ENCODE measurements around the gene TNRC6A. TPM values are rescaled to one million over a fixed set of nuclear protein-coding genes. Genes with fewer than 3 reads are reported as not detected.
"Not testable (repeated sequence)": the region's sequence is repeated elsewhere in the genome, so short reads cannot be mapped to it uniquely, and the experiment has no call there.

Gene TNRC6A
- total RNA-seq, 1 experiment from 2014 or later = 26.8 TPM

DNA sequence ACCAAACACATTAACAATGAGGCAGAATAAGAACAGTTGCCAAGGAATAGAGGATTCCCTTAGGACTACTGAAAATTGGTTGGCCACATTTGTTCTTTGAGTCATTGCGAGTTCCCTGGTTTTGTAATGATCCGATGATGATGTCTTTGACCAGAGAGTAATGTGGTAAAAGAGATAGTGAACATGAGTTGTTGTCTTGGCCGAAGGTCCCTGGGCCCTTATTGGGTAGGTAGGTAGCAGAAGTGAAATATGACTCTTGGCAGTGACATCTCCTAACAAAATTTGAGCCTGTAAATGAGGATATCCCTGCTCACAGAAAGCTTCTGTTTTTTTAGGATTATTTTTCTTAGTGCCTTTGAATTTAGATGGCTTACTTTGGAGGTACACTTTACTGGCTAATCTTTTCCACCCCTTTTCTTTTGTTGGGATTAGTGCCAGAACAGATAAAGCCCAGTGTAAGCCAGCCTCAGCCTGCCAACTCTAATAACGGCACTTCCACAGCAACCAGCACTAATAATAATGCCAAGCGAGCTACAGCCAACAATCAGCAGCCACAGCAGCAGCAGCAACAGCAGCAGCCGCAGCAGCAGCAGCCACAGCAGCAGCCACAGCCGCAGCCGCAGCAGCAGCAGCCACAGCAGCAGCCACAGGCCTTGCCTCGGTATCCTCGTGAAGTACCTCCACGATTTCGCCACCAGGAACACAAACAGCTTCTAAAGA, 47.2 kb downstream of the TNRC6A start:
- Histone ChIP-seq H3K27ac (no peak overlapping the region), H3K4me1 (replicated peaks) (no peaks in the 10 kb centered on the region), H3K36me3 (peaks cover 77% of the 10 kb centered on the region), H3K4me3 (no peak overlapping the region), H3K9me3 (replicated peaks) (no peaks in the 10 kb centered on the region), H3K27me3 (replicated peaks) (no peaks in the 10 kb centered on the region)
- DNase-seq (ENCODE audit: low read depth in 1 of 2, low spot score in 2 of 2) = no peak

DNA sequence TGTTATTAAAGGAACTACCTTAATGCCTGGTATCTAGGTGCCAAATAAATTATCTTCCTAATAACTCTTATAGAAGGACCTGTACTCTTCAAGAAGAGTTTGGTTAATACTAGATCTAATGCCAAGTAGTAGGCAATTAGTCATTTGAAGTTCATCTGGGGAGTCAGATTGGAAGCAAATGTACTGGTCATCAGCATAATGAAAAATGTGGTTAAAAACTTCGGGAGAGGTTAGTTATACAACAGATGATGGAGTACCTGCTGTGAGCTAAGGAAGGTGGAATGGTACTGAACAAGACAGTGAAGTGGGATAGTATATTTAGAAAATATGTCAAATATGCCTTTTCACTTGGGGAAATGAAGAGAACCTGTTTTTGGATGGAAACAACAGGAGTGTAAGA, 49.2 kb downstream of the TNRC6A start:
- peaks cover 86% of the 10 kb centered on the region for H3K36me3 ChIP-seq
- no peak for DNase-seq (ENCODE audit: low read depth in 1 of 2, low spot score in 2 of 2)
- no peaks in the 10 kb centered on the region for H3K9me3 ChIP-seq (replicated peaks)
- no peak overlapping the region for H3K4me3 ChIP-seq
- no peak overlapping the region for H3K27ac ChIP-seq
- no peaks in the 10 kb centered on the region for H3K27me3 ChIP-seq (replicated peaks)
- H3K4me1 ChIP-seq (replicated peaks) = no peaks in the 10 kb centered on the region

DNA sequence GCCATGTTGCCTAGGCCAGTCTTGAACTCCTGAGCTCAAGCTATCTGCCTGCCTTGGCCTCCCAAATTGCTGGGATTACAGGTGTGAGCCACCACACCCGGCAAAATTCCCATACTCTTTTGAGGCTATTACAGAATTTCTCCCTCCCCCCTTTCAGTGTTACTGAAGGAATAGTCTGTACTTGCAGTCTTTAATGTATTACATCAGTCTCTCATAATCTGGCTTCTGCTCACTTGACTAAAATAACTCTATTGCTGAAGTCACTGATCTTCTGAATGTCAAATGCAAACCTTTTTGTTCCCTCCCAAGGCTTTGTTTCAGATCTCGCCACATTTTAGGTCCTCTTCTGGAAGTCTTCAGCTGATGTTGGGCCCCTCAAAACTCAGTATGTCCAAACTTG, 51.8 kb downstream of the TNRC6A start:
- no peak overlapping the region for H3K27ac ChIP-seq
- no peak for DNase-seq (ENCODE audit: low read depth in 1 of 2, low spot score in 2 of 2)
- peaks cover 90% of the 10 kb centered on the region for H3K36me3 ChIP-seq
- no peak overlapping the region for H3K4me3 ChIP-seq
- H3K9me3 ChIP-seq (replicated peaks) = no peaks in the 10 kb centered on the region
- H3K4me1 ChIP-seq (replicated peaks) = no peaks in the 10 kb centered on the region
- no peaks in the 10 kb centered on the region for H3K27me3 ChIP-seq (replicated peaks)

DNA sequence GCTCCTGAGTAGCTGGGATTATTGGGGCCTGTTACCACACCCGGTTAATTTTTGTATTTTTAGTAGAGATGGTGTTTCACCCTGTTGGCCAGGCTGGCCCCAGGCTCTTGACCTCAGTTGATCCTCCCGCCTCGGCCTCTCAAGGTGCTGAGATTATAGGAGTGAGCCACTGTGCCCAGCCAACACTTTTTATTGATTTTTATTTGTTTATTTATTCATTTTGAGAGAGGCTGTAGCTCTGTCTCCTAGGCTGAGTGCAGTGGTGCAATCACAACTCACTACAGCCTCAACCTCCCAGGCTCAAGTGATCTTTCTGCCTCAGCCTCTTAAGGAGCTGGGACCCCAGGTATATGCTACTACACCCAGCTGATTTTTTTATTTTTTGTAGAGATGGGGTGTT, 54.7 kb downstream of the TNRC6A start:
- Histone ChIP-seq H3K27ac (no peak overlapping the region), H3K4me1 (replicated peaks) (no peaks in the 10 kb centered on the region), H3K27me3 (replicated peaks) (no peaks in the 10 kb centered on the region), H3K9me3 (replicated peaks) (no peaks in the 10 kb centered on the region), H3K4me3 (no peak overlapping the region), H3K36me3 (peaks cover 88% of the 10 kb centered on the region)
- no peak for DNase-seq (ENCODE audit: low read depth in 1 of 2, low spot score in 2 of 2)

DNA sequence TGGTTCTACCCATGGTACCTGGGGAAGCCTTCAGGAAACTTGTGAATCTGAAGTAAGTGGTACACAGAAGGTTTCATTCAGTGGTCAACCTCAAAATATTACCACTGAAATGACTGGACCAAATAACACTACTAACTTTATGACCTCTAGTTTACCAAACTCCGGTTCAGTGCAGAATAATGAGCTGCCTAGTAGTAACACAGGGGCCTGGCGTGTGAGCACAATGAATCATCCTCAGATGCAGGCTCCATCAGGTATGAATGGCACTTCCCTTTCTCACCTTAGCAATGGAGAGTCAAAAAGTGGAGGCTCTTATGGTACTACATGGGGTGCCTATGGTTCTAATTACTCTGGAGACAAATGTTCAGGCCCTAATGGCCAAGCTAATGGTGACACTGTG, 60.4 kb downstream of the TNRC6A start:
- Histone ChIP-seq H3K27ac (no peak overlapping the region), H3K27me3 (replicated peaks) (no peaks in the 10 kb centered on the region), H3K4me1 (replicated peaks) (no peaks in the 10 kb centered on the region), H3K4me3 (no peak overlapping the region), H3K9me3 (replicated peaks) (no peaks in the 10 kb centered on the region), H3K36me3 (peaks cover 89% of the 10 kb centered on the region)
- no peak for DNase-seq (ENCODE audit: low read depth in 1 of 2, low spot score in 2 of 2)

DNA sequence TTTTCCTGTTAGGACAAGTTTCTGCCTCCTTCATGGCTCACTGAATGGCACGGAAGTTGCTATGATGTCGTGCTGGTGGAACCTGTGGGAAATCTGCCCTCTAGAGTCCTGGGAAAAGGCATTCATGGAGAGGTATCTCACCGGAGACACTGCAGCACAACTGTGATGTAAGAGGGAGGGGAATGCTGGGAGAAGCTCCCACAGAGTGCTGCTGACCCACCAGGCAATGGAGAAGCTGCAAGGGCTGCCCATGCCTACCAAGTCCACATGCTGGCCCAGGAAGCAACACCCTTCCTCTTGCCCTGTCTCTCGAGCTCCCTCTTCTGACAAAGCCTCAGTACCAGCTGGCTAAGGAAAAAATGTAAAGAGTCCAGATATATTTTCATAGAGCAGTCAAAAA, 71.1 kb downstream of the TNRC6A start:
- DNase-seq (ENCODE audit: low read depth in 1 of 2, low spot score in 2 of 2) = peak in 1 of 2 experiments; percentile 8
- H3K4me1 ChIP-seq (replicated peaks) = no peaks in the 10 kb centered on the region
- no peak overlapping the region for H3K27ac ChIP-seq
- no peaks in the 10 kb centered on the region for H3K27me3 ChIP-seq (replicated peaks)
- peaks cover 99% of the 10 kb centered on the region for H3K36me3 ChIP-seq
- no peak overlapping the region for H3K4me3 ChIP-seq
- no peaks in the 10 kb centered on the region for H3K9me3 ChIP-seq (replicated peaks)

DNA sequence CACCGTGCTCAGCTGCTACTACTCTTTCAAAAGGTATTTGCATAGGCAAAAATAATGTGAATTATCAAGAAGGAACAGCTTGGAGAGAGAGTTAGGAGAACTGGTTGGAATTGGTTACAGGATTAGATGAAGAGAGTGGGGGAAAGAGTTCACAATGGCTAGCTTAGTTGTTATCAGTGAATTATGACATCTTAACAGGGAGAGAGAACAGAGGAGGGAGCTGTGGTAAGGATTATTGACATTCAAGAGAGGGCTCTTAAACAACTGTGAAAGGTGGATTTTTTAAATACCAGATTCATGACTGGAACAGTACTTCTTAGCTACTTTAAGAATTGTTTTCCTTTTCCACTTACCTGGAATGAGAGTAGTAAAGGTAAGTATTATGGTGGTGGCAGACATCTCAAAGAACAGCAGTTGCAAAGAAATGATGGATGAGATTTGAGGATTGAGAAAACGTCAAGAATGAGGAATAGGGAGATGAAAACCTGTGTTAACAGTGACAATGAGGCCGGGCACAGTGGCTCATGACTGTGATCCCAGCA, 72.4 kb downstream of the TNRC6A start:
- Histone ChIP-seq H3K4me3 (no peak overlapping the region), H3K27me3 (replicated peaks) (no peaks in the 10 kb centered on the region), H3K36me3 (peaks cover 99% of the 10 kb centered on the region), H3K9me3 (replicated peaks) (no peaks in the 10 kb centered on the region), H3K4me1 (replicated peaks) (no peaks in the 10 kb centered on the region), H3K27ac (no peak overlapping the region)
- no peak for DNase-seq (ENCODE audit: low read depth in 1 of 2, low spot score in 2 of 2)

DNA sequence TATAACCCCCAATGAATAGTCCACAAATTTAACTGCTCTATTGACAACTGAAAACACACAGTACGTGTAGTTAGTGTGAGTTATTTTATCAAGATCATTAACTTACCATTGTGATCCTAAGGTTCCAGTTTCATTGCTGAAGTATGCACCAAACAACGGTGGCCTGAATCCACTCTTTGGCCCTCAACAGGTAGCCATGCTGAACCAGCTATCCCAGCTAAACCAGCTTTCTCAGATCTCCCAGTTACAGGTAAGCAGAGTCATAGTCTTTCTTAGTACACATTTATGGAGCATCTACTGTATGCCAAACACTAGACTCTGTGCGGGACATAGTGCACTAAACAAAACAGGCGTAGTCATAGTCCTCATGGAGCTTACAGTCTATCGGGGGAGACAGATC, 76.0 kb downstream of the TNRC6A start:
- DNase-seq (ENCODE audit: low read depth in 1 of 2, low spot score in 2 of 2) = no peak
- Histone ChIP-seq H3K27me3 (replicated peaks) (no peaks in the 10 kb centered on the region), H3K4me1 (replicated peaks) (no peaks in the 10 kb centered on the region), H3K4me3 (no peak overlapping the region), H3K9me3 (replicated peaks) (no peaks in the 10 kb centered on the region), H3K36me3 (peaks cover 99% of the 10 kb centered on the region), H3K27ac (no peak overlapping the region)

DNA sequence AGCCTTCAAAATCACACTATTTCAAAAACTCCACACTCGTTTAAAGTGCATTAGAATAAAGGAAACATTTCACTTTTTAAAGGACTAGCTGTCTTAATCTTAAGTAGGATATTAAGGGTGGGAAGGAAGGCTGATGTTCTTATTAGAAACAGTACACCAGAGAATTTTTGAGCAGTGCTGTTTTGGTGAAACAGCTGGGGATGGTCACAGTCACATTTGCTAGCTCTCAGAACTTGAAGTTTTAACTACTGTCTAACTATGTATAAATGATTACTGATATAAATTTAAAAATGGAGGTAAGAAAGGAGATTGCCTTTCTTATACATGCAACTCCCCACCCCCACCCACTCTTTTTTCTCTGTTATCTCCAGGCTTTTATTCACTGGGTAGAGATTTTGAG, 77.8 kb downstream of the TNRC6A start:
- no peaks in the 10 kb centered on the region for H3K27me3 ChIP-seq (replicated peaks)
- H3K9me3 ChIP-seq (replicated peaks) = no peaks in the 10 kb centered on the region
- DNase-seq (ENCODE audit: low read depth in 1 of 2, low spot score in 2 of 2) = no peak
- H3K36me3 ChIP-seq = peaks cover 100% of the 10 kb centered on the region
- H3K27ac ChIP-seq = no peak overlapping the region
- no peak overlapping the region for H3K4me3 ChIP-seq
- no peaks in the 10 kb centered on the region for H3K4me1 ChIP-seq (replicated peaks)

DNA sequence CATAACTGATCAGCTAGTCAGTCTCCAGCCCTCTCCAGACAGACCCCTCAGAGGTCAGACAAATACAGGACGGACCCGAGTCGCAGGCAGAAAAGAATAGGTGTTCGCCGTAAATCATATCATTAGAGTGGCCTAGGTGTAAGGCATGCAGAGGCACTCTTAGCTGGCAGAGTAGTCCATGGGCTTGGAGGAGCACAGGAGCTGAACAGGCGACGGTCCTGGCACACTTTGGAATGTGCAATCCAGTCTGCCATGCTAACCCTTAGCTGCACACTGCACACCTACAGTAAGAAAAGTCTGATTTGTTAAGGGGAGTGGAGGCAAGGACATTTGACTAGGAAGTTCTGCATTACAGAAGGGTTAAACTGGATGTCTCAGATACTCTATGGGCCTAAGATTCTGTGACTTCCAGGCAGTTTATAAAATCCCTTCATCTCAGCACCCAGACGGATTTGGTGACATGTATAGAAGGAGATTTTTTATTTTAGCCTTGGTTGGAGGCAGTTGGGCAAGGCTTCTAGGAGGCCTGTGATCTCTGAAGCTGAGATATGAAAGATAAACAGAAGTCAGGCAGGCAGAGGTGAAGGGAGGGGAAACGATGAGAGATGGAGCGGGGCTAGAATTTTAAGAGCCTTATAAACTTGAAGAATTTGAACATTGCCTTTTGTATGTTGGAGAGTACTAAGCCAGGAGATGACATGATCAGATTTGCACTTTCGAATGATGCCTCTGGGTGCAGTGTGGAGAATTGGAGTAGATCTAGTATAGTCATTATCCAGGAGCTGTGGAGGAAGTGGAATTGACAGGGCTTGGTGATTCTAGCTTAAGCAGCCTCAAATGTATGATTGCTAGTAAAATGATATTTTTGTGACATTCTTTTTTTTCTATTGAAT, 81.7 kb downstream of the TNRC6A start:
- Histone ChIP-seq H3K27me3 (replicated peaks) (no peaks in the 10 kb centered on the region), H3K4me3 (no peak overlapping the region), H3K4me1 (replicated peaks) (no peaks in the 10 kb centered on the region), H3K36me3 (peaks cover 96% of the 10 kb centered on the region), H3K27ac (no peak overlapping the region), H3K9me3 (replicated peaks) (no peaks in the 10 kb centered on the region)
- no peak for DNase-seq (ENCODE audit: low read depth in 1 of 2, low spot score in 2 of 2)

DNA sequence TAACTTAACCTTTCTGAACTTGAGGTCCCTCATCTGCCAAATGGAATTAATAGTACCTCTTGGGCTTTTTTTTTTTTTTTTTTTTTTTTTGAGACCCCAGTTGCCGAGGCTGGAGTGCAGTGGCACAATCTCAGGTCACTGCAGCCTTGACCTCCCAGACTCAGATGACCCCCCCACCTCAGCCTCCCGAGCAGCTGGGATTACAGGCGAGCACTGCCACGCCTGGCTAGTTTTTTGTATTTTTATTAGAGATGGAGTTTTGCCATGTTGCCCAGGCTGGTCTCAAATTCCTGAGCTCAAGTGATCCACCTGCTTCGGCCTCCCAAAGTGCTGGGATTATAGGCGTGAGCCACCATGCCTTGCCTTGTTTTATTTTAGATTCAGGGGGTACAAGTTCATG, 83.4 kb downstream of the TNRC6A start:
- H3K9me3 ChIP-seq (replicated peaks); H3K27me3 ChIP-seq (replicated peaks); H3K4me1 ChIP-seq (replicated peaks); H3K4me3 ChIP-seq; DNase-seq (ENCODE audit: low read depth in 1 of 2, low spot score in 2 of 2); H3K27ac ChIP-seq: not testable (repeated sequence)
- peaks cover 96% of the 10 kb centered on the region for H3K36me3 ChIP-seq

DNA sequence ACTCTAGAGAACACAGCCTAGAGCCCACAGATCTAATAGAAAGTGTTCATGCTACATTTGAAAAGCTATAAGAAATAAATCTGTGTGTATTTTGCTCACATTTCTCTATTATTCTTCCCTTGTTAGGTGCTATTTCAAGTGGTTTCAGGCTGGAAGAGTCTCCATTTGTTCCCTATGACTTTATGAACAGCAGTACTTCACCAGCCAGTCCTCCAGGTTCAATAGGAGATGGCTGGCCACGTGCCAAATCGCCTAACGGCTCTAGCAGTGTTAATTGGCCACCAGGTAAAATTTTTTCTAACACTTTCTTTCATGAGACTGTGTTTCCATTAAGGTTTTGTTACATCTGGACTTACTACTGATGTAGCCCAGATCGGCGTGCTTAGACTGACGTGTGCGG, 85.6 kb downstream of the TNRC6A start:
- Histone ChIP-seq H3K27ac (no peak overlapping the region), H3K4me3 (no peak overlapping the region), H3K36me3 (peaks cover 96% of the 10 kb centered on the region), H3K27me3 (replicated peaks) (no peaks in the 10 kb centered on the region), H3K9me3 (replicated peaks) (no peaks in the 10 kb centered on the region), H3K4me1 (replicated peaks) (no peaks in the 10 kb centered on the region)
- no peak for DNase-seq (ENCODE audit: low read depth in 1 of 2, low spot score in 2 of 2)

DNA sequence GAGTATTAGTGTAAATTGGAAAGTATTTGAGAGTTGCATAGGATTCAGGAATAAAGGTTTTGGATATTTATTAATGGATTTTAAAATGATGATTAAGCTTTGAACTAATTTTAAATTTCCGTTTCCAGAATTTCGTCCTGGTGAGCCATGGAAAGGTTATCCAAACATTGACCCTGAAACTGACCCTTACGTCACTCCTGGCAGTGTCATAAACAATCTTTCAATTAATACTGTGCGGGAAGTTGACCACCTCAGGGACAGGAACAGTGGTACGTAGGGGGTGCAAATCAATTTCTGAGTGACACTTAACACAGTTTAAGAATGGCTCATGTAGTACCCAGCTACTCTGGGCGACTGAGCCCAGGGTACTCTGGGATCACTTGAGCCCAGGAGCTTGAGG, 87.2 kb downstream of the TNRC6A start:
- no peaks in the 10 kb centered on the region for H3K9me3 ChIP-seq (replicated peaks)
- no peak for DNase-seq (ENCODE audit: low read depth in 1 of 2, low spot score in 2 of 2)
- no peaks in the 10 kb centered on the region for H3K27me3 ChIP-seq (replicated peaks)
- peaks cover 96% of the 10 kb centered on the region for H3K36me3 ChIP-seq
- H3K27ac ChIP-seq = no peak overlapping the region
- no peaks in the 10 kb centered on the region for H3K4me1 ChIP-seq (replicated peaks)
- no peak overlapping the region for H3K4me3 ChIP-seq

DNA sequence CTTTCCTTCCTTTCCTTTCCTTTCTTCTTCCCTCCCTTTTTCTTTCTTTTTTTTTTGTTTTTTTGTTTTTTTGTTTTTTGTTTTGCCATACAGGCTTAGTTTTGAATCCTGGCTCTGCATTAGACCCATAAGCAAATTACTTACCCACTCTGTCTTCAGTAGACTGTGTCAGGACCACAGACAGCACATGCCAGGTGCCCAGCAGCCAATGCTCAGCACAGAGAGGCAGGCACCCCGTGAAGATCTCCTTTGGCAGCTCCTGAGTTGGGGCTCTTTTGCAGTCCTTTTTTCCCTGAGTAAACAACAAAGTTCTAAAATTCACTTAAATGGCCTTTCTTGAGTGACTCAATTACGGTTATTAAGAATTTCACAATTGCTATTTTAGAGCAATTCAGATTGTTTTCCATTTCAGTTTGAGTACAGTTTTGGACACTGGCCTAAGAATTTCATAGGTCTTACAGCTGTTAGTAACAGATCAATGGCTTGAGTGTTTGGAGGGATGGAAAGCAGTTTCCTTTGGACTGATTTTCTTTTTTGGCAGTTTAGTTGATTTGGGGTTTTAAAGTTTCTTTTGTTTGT, 90.1 kb downstream of the TNRC6A start:
- Histone ChIP-seq H3K27me3 (replicated peaks) (no peaks in the 10 kb centered on the region), H3K4me3 (no peak overlapping the region), H3K36me3 (peaks cover 92% of the 10 kb centered on the region), H3K9me3 (replicated peaks) (no peaks in the 10 kb centered on the region), H3K4me1 (replicated peaks) (no peaks in the 10 kb centered on the region), H3K27ac (no peak overlapping the region)
- DNase-seq (ENCODE audit: low read depth in 1 of 2, low spot score in 2 of 2) = no peak

All from SJSA1 (cell line).